Caco-2 (cell line): ENCODE results near the gene ALX4. TPM values are rescaled to one million over a fixed set of nuclear protein-coding genes. Genes with fewer than 3 reads are reported as not detected.

Experiments
- BruUV-seq: library from RNA; stranded (reverse); fragments of 400-500 nt; replicated peaks from 2 replicates; lab custom pipeline; 2021; lab: Mats Ljungman, UMichigan
- CTCF ChIA-PET: fragments of 300-600 bp; sonication (Branson Sonifier 250); formaldehyde crosslinking; loops from one replicate; lab custom pipeline; 2022; ENCODE audit warnings: antibody characterized with exemption; lab: Charles Lee
- POLR2A ChIA-PET: fragments of 300-600 bp; sonication (Branson Sonifier 250); formaldehyde crosslinking; loops from one replicate; lab custom pipeline; 2022; ENCODE audit warnings: antibody characterized with exemption; lab: Charles Lee
- DNase-seq, 2 experiments: peaks; one replicate each; pipeline versions ENCODE4 v3.0.0 to v3.0.0-alpha.2; 2020 to 2022
- H3K27me3 ChIP-seq: replicated peaks from 2 replicates; pipeline ENCODE4 v1.6.0; 2011; ENCODE audit warnings: low read length; ENCODE audit not compliant: control insufficient read depth, insufficient read depth
- H3K36me3 ChIP-seq: 2 replicates; pipeline ENCODE4 v1.5.1; 2011; ENCODE audit warnings: low read length; ENCODE audit not compliant: control insufficient read depth, insufficient read depth
- H3K4me1 ChIP-seq: fragments of 250-450 bp; sonication (Bioruptor Pico); 2 replicates; pipeline ENCODE4 v1.5.1; 2020; ENCODE audit warnings: mild to moderate bottlenecking
- H3K4me3 ChIP-seq: 2 replicates; pipeline ENCODE4 v1.5.1; 2011; ENCODE audit warnings: low read depth, mild to moderate bottlenecking, control low read depth, low read length
- H3K9me3 ChIP-seq: fragments of 250-450 bp; sonication (Bioruptor Pico); 2 replicates; pipeline ENCODE4 v1.5.1; 2020; ENCODE audit warnings: mild to moderate bottlenecking, moderate library complexity
- H3K27ac Mint-ChIP-seq: one replicate; pipeline ENCODE4 v1.8.0; 2022; ENCODE audit warnings: mixed read lengths; ENCODE audit not compliant: unreplicated experiment
- H3K27me3 Mint-ChIP-seq: one replicate; pipeline ENCODE4 v1.8.0; 2022; ENCODE audit warnings: mixed read lengths; ENCODE audit not compliant: insufficient read depth, unreplicated experiment
- H3K36me3 Mint-ChIP-seq: one replicate; pipeline ENCODE4 v1.8.0; 2022; ENCODE audit warnings: mild to moderate bottlenecking, mixed read lengths; ENCODE audit not compliant: insufficient read depth, unreplicated experiment
- H3K4me1 Mint-ChIP-seq: one replicate; pipeline ENCODE4 v1.8.0; 2022; ENCODE audit warnings: low read depth, mixed read lengths; ENCODE audit not compliant: unreplicated experiment
- H3K4me3 Mint-ChIP-seq: one replicate; pipeline ENCODE4 v1.8.0; 2022; ENCODE audit warnings: mild to moderate bottlenecking, moderate library complexity, mixed read lengths; ENCODE audit not compliant: unreplicated experiment
- H3K9me3 Mint-ChIP-seq: one replicate; pipeline ENCODE4 v1.8.0; 2022; ENCODE audit warnings: mixed read lengths; ENCODE audit not compliant: unreplicated experiment
- CTCF ChIP-seq, 2 experiments: fragments of 200-600 bp in 1 of 2; IDR thresholded peaks; 1 replicate in 1 of 2; 2 replicates in 1 of 2; pipeline versions ENCODE4 v1.5.1 to v1.8.0; 2011 to 2022; ENCODE audit warnings: antibody characterized with exemption in 1 of 2, control low read depth in 1 of 2, inconsistent platforms in 1 of 2, low read depth in 1 of 2, low read length in 1 of 2, mild to moderate bottlenecking in 1 of 2, moderate library complexity in 1 of 2; ENCODE audit not compliant: insufficient read depth in 1 of 2, severe bottlenecking in 1 of 2, unreplicated experiment in 1 of 2
- intact Hi-C: fragments of 100-400 bp; cut with micrococcal nuclease; formaldehyde crosslinking; loops from one replicate; pipeline ENCODE4 v1.10.0; 2022; ENCODE audit not compliant: unreplicated experiment
- total RNA-seq: library from RNA; stranded (reverse); gene quantifications from 2 replicates; pipeline ENCODE4 v1.2.3, GENCODE V29; 2022

ALX4 gene
- total RNA-seq, 1 experiment from 2014 or later = 0.05 TPM

DNA sequence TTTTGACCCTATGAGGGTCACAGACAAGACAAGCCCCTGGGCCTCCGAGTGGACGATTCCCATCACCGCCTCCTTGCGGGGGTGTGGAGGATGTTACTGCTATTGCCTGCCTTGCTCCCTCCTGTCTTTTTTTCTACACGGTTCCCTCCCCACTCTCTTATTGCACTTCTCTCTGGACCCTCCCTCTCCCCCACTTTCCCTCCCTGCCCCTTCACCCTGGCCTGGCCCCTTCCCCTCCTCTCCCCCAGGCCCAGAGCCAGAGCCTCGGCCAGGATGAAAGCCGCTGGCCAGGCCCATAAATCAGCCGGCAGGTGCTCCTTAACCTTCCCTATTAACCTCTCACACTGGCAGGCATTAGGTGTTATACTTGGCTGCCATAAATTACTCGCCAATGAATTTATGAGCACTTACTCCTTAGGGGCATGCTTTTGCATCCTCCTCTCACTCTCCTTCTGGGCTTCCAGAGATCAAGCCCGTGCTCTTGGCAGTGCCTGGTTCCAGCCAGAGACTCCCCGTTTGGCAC is 18.3 kb upstream of the ALX4 start:
- Mint-ChIP-seq H3K27ac (no peak overlapping the region), H3K36me3 (no peaks in the 10 kb centered on the region), H3K27me3 (peaks cover under 1% of the 10 kb centered on the region), H3K4me1 (peaks cover 12% of the 10 kb centered on the region), H3K4me3 (no peak overlapping the region), H3K9me3 (no peaks in the 10 kb centered on the region)
- H3K27me3 ChIP-seq = no peaks in the 10 kb centered on the region
- peaks cover 6% of the 10 kb centered on the region; the same call in 1 of the 2 replicates for H3K4me1 ChIP-seq
- ChIA-PET POLR2A (no interaction called here), CTCF (interaction anchor here (2.2 kb wide), 1 partner anchor 234 kb away, joined by 6 read pairs; no protein-coding TSS in a partner anchor)
- intact Hi-C loops = no loop called here
- no peak overlapping the region for H3K4me3 ChIP-seq
- H3K9me3 ChIP-seq = no peaks in the 10 kb centered on the region
- TF ChIP-seq CTCF (IDR thresholded peaks at IDR 0.05; ENCODE audit: insufficient read depth in 1 of 2, low read depth in 1 of 2, low read length in 1 of 2, severe bottlenecking in 1 of 2, unreplicated experiment in 1 of 2) = no peak
- no TSS peak for BruUV-seq
- peak in 1 of 2 experiments; percentile 26 for DNase-seq
- H3K36me3 ChIP-seq = no peaks in the 10 kb centered on the region

GRCh38 chr11:44327730-44328129 is 17.8 kb upstream of the ALX4 start:
- BruUV-seq = no TSS peak
- POLR2A ChIA-PET = no interaction called here
- Mint-ChIP-seq H3K4me3 (no peak overlapping the region), H3K9me3 (no peaks in the 10 kb centered on the region), H3K27ac (no peak overlapping the region), H3K36me3 (no peaks in the 10 kb centered on the region), H3K4me1 (peaks cover 8% of the 10 kb centered on the region), H3K27me3 (peaks cover 3% of the 10 kb centered on the region)
- intact Hi-C loops = no loop called here
- Histone ChIP-seq H3K27me3 (no peaks in the 10 kb centered on the region), H3K4me3 (no peak overlapping the region), H3K36me3 (no peaks in the 10 kb centered on the region), H3K9me3 (no peaks in the 10 kb centered on the region), H3K4me1 (0 out of 2 replicates have a peak, but pooled peaks cover 5% of the 10 kb centered on the region)
- peak in 1 of 2 experiments; percentile 29 for TF ChIP-seq CTCF (IDR thresholded peaks at IDR 0.05; ENCODE audit: insufficient read depth in 1 of 2, low read depth in 1 of 2, low read length in 1 of 2, severe bottlenecking in 1 of 2, unreplicated experiment in 1 of 2)
- DNase-seq = peak in 1 of 2 experiments; percentile 28
- CTCF ChIA-PET = interaction anchor here (3.2 kb wide), 1 partner anchor 194 kb away, joined by 37 read pairs; no protein-coding TSS in a partner anchor

DNA sequence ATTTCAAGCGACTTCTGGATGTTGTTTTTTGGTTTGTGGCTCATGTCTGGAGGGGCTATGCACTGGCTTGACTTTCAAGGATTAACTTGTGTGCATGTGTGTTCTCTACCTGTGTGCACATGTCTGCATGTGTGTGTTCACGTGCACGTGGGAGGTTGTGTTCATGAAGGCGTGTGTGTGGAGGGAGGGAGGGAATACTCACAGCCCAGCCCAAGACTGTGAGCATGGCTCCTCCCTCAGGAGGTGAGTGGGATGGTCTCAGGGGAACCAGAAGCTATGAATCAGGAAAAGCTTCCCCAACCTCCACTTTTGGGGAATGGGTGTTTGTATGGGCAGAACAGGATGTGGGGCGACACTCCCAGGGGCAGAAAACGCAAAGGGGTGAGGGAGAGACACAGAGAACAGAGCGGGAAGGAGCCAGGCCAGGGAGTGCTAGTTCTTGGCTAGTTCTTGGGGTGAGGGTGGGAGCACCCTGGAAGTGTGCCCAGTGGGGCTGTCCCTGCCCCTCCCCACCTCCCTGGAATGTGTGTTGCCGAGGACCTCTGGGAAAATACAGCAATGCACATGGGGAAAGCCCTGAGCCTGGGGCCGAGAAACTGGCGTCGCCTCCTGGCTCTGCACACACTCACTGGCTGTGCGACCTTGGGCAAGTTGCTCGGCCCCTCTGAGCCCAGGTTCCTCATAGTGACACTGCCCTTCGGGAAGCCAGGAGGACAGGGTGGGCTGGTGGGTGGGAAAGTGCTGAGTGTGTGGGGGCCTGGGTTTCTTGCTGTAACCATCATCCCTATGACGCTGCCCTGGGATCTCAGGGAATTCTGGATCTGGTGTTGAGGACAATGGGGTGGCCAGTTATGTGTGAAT is 16.9 kb upstream of the ALX4 start:
- no TSS peak for BruUV-seq
- Histone ChIP-seq H3K9me3 (no peaks in the 10 kb centered on the region), H3K27me3 (no peaks in the 10 kb centered on the region), H3K4me3 (no peak overlapping the region), H3K4me1 (0 out of 2 replicates have a peak, but pooled peaks cover 5% of the 10 kb centered on the region), H3K36me3 (no peaks in the 10 kb centered on the region)
- ChIA-PET CTCF (interaction anchor here (0.6 to 3.2 kb wide), 10 partner anchors 12 to 232 kb away, joined by 3 to 37 read pairs (median 3); no protein-coding TSS in a partner anchor), POLR2A (no interaction called here)
- Mint-ChIP-seq H3K36me3 (no peaks in the 10 kb centered on the region), H3K4me1 (peaks cover 8% of the 10 kb centered on the region), H3K27me3 (peaks cover 3% of the 10 kb centered on the region), H3K4me3 (no peak overlapping the region), H3K9me3 (no peaks in the 10 kb centered on the region), H3K27ac (no peak overlapping the region)
- TF ChIP-seq CTCF (IDR thresholded peaks at IDR 0.05; ENCODE audit: insufficient read depth in 1 of 2, low read depth in 1 of 2, low read length in 1 of 2, severe bottlenecking in 1 of 2, unreplicated experiment in 1 of 2) = peak in 1 of 2 experiments; percentile 45
- peak; percentile 35 to 47 for DNase-seq
- intact Hi-C loops = loop anchor here (1.0 kb wide), 2 partner anchors 194 to 231 kb away; no protein-coding TSS in a partner anchor
